Astrocyte (in vitro differentiated cells and primary cell): Measurements from ENCODE around the gene TLE5. TPM values are rescaled to one million over a fixed set of nuclear protein-coding genes. Genes with fewer than 3 reads are reported as not detected.

Source experiments
- DNase-seq: peaks from one replicate; pipeline ENCODE4 v3.0.0-alpha.2; 2010; ENCODE audit warnings: low read depth
- FAIRE-seq: peaks from 2 replicates; lab custom pipeline; 2011; peaks lifted over from hg19 to GRCh38; lab: Jason Lieb, UNC
- H2AFZ ChIP-seq: 2 replicates; pipeline ENCODE4 v1.6.0; 2012; ENCODE audit warnings: low read depth, low read length, inconsistent platforms
- H3K27ac ChIP-seq: 2 replicates; pipeline ENCODE4 v1.5.1; 2011; ENCODE audit warnings: low read depth, low read length, inconsistent platforms
- H3K27me3 ChIP-seq: 2 replicates; pipeline ENCODE4 v1.6.0; 2011; ENCODE audit warnings: low read length, inconsistent platforms; ENCODE audit not compliant: insufficient read depth
- H3K36me3 ChIP-seq: 2 replicates; pipeline ENCODE4 v1.5.1; 2011; ENCODE audit warnings: low read length, inconsistent platforms; ENCODE audit not compliant: insufficient read depth
- H3K4me1 ChIP-seq: 2 replicates; pipeline ENCODE4 v1.5.1; 2011; ENCODE audit warnings: low read length, inconsistent platforms; ENCODE audit not compliant: insufficient read depth
- H3K4me2 ChIP-seq: 2 replicates; pipeline ENCODE4 v1.6.0; 2012; ENCODE audit warnings: low read length, inconsistent platforms
- H3K4me3 ChIP-seq: 2 replicates; pipeline ENCODE4 v1.5.1; 2011; ENCODE audit warnings: low read depth, mild to moderate bottlenecking, low read length, inconsistent platforms; ENCODE audit not compliant: insufficient read depth
- H3K79me2 ChIP-seq: 2 replicates; pipeline ENCODE4 v1.6.0; 2012; ENCODE audit warnings: mild to moderate bottlenecking, low read length, inconsistent platforms; ENCODE audit not compliant: insufficient read depth
- H3K9ac ChIP-seq: 2 replicates; pipeline ENCODE4 v1.6.0; 2012; ENCODE audit warnings: mild to moderate bottlenecking, low read length, inconsistent platforms
- H3K9me3 ChIP-seq: 2 replicates; pipeline ENCODE4 v1.5.1; 2012; ENCODE audit warnings: low read depth, mild to moderate bottlenecking, low read length, inconsistent platforms; ENCODE audit not compliant: insufficient read depth
- H4K20me1 ChIP-seq: 2 replicates; pipeline ENCODE4 v1.6.0; 2012; ENCODE audit warnings: low read length, inconsistent platforms; ENCODE audit not compliant: insufficient read depth
- H3K27ac Mint-ChIP-seq: one replicate; pipeline ENCODE4 v1.8.0; 2021; ENCODE audit warnings: mild to moderate bottlenecking, mixed read lengths; ENCODE audit not compliant: unreplicated experiment
- H3K27me3 Mint-ChIP-seq: one replicate; pipeline ENCODE4 v1.8.0; 2021; ENCODE audit warnings: low read depth, mixed read lengths; ENCODE audit not compliant: unreplicated experiment
- H3K36me3 Mint-ChIP-seq: one replicate; pipeline ENCODE4 v1.8.0; 2021; ENCODE audit warnings: low read depth, mixed read lengths; ENCODE audit not compliant: unreplicated experiment
- H3K4me1 Mint-ChIP-seq: one replicate; pipeline ENCODE4 v1.8.0; 2021; ENCODE audit warnings: low read depth, mixed read lengths; ENCODE audit not compliant: unreplicated experiment
- H3K4me3 Mint-ChIP-seq: one replicate; pipeline ENCODE4 v1.8.0; 2021; ENCODE audit warnings: mild to moderate bottlenecking, moderate library complexity, mixed read lengths; ENCODE audit not compliant: unreplicated experiment
- H3K9me3 Mint-ChIP-seq: one replicate; pipeline ENCODE4 v1.8.0; 2021; ENCODE audit warnings: mild to moderate bottlenecking, mixed read lengths; ENCODE audit not compliant: unreplicated experiment
- EZH2 ChIP-seq: IDR thresholded peaks from 2 replicates; pipeline ENCODE4 v1.6.1; 2012; ENCODE audit warnings: mild to moderate bottlenecking, low read length, inconsistent platforms; ENCODE audit not compliant: insufficient read depth
- total RNA-seq: library from RNA; stranded (reverse); gene quantifications from 2 replicates; pipeline ENCODE4 v1.2.1, GENCODE V29; 2021
- TF ChIP-seq, protein P1 (sequence below): IDR thresholded peaks from 2 replicates; pipeline ENCODE4 v1.5.1; 2011; ENCODE audit warnings: low read depth, mild to moderate bottlenecking, inconsistent platforms, low read length, moderate library complexity; ENCODE audit not compliant: insufficient read depth

The TLE5 gene
- total RNA-seq, 1 donor from 2014 or later = 210 TPM

DNA sequence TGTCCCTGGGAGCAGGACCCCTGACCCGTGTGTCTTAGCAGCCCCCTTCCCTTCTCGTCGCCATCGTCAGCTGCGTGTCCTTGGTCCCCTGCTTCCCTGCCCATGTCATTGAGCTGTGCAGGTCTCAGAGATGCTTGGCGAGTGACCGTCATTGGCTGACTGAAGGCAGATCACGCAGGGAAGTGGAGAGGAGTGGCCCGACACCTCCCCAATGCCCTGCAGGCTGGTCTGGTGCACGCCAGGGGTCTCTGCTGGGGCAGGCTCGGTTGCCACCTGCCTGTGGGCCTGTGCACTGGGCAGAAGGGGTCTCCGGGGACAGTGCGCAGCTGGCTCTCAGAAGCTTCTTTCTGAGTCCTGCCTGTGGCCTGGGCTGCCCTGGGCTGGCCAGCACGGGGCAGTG is 38.0 kb upstream of the TLE5 start:
- H3K36me3 ChIP-seq = no peaks in the 10 kb centered on the region
- no peaks in the 10 kb centered on the region for H3K27me3 ChIP-seq
- H3K9ac ChIP-seq = no peak overlapping the region
- no peak for TF ChIP-seq EZH2
- TF ChIP-seq, protein P1, sequence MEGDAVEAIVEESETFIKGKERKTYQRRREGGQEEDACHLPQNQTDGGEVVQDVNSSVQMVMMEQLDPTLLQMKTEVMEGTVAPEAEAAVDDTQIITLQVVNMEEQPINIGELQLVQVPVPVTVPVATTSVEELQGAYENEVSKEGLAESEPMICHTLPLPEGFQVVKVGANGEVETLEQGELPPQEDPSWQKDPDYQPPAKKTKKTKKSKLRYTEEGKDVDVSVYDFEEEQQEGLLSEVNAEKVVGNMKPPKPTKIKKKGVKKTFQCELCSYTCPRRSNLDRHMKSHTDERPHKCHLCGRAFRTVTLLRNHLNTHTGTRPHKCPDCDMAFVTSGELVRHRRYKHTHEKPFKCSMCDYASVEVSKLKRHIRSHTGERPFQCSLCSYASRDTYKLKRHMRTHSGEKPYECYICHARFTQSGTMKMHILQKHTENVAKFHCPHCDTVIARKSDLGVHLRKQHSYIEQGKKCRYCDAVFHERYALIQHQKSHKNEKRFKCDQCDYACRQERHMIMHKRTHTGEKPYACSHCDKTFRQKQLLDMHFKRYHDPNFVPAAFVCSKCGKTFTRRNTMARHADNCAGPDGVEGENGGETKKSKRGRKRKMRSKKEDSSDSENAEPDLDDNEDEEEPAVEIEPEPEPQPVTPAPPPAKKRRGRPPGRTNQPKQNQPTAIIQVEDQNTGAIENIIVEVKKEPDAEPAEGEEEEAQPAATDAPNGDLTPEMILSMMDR = no peak
- DNase-seq = no peak
- no peaks in the 10 kb centered on the region for H3K9me3 ChIP-seq
- Mint-ChIP-seq H3K27ac (no peak overlapping the region), H3K4me1 (peaks cover 10% of the 10 kb centered on the region), H3K27me3 (peaks cover 4% of the 10 kb centered on the region), H3K9me3 (no peaks in the 10 kb centered on the region), H3K36me3 (no peaks in the 10 kb centered on the region), H3K4me3 (no peak overlapping the region)
- H3K79me2 ChIP-seq = peaks cover 94% of the 10 kb centered on the region
- H3K4me1 ChIP-seq = peaks cover 20% of the 10 kb centered on the region
- H4K20me1 ChIP-seq = peaks cover 94% of the 10 kb centered on the region
- no peak for FAIRE-seq
- no peak overlapping the region for H2AFZ ChIP-seq
- H3K4me3 ChIP-seq = no peak overlapping the region
- no peak overlapping the region for H3K4me2 ChIP-seq
- no peak overlapping the region for H3K27ac ChIP-seq

GRCh38 chr19:3099347-3100145 is 37.3 kb upstream of the TLE5 start:
- Histone ChIP-seq H4K20me1 (peaks cover 94% of the 10 kb centered on the region), H3K27ac (no peak overlapping the region), H3K27me3 (no peaks in the 10 kb centered on the region), H2AFZ (no peak overlapping the region), H3K4me3 (no peak overlapping the region), H3K9ac (no peak overlapping the region), H3K9me3 (no peaks in the 10 kb centered on the region), H3K4me2 (no peak overlapping the region), H3K4me1 (peaks cover 25% of the 10 kb centered on the region), H3K79me2 (peaks cover 94% of the 10 kb centered on the region), H3K36me3 (no peaks in the 10 kb centered on the region)
- Mint-ChIP-seq H3K4me1 (peaks cover 12% of the 10 kb centered on the region), H3K9me3 (no peaks in the 10 kb centered on the region), H3K4me3 (no peak overlapping the region), H3K27me3 (peaks cover 4% of the 10 kb centered on the region), H3K36me3 (no peaks in the 10 kb centered on the region), H3K27ac (no peak overlapping the region)
- FAIRE-seq (no peak), DNase-seq (no peak)
- TF ChIP-seq, protein P1 = no peak
- no peak for TF ChIP-seq EZH2
